ENCODE results near the gene UTP25.

GRCh38 chr1:209877087-209877764, 49.5 kb downstream of the UTP25 start:
- TF ChIP-seq POLR2A (IDR thresholded peaks at IDR 0.05) = no peak
- no peak for TF ChIP-seq CTCF (IDR thresholded peaks at IDR 0.05 in 4 of 5, conservative IDR thresholded peaks at IDR 0.05 in 1 of 5)
